Kidney glomerular epithelial cell (primary cell): ENCODE data around the gene GRIK5.
"Not testable (repeated sequence)": the region's sequence is repeated elsewhere in the genome, so short reads cannot be mapped to it uniquely, and the experiment has no call there.

Experiments used
- DNase-seq: peaks from one replicate; lab custom pipeline; 2025; lab: John Stamatoyannopoulos, UW

The GRIK5 gene

GRCh38 chr19:42010245-42011126 lies 59.5 kb downstream of the GRIK5 start:
- no peak for DNase-seq

- no peak for DNase-seq
Observed at GRCh38 chr19:42006569-42006968, 63.4 kb downstream of the GRIK5 start.

- DNase-seq = no peak
Observed at GRCh38 chr19:42005504-42005903, 64.5 kb downstream of the GRIK5 start.

- DNase-seq = no peak
Observed at GRCh38 chr19:42003506-42004294, 66.3 kb downstream of the GRIK5 start.

GRCh38 chr19:41999878-42000208 lies 70.2 kb downstream of the GRIK5 start:
- DNase-seq = no peak

- DNase-seq = no peak
Observed at GRCh38 chr19:41999071-41999877, 70.7 kb downstream of the GRIK5 start.

DNA sequence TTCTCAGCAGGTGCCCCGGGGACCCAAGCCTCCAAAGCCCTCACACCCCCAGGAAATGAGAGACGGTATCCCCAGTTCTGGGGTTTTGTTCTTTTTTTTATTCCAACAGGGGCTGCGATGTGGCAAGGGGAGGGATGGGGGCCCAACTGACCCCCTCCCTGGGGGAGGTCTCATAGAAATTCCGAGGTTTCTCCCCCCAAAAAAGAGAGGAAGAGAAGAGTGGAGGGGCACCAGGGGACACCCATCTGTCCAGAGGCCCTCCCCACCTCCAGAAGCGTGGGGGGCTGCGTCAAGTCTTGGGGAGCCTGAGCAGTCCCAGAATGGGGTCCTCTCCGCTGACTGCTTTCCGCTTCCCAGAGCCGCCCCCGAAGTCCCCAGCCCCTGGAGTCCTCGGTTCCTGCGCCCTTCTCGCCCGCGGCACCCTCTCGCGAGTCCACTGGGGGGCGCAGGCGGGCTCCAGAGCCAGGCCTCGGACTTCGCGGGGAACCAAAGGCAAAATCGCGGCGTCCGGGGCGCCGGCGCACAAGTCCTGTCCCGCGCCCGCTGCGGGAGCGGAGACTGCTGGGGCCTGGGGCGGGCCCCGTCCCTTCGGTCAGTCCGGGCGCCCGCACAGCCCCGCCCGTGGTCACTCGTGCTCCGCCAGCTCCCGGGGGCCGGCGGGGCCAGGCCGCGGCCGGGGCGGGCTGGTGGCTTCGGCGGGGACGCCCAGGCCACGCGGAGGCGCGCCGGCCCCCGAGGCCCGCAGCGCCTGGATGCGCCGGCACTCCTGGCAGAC lies 71.6 kb downstream of the GRIK5 start:
- DNase-seq = no peak

- DNase-seq = no peak
Observed at GRCh38 chr19:41997851-41998229, 72.2 kb downstream of the GRIK5 start.

DNA sequence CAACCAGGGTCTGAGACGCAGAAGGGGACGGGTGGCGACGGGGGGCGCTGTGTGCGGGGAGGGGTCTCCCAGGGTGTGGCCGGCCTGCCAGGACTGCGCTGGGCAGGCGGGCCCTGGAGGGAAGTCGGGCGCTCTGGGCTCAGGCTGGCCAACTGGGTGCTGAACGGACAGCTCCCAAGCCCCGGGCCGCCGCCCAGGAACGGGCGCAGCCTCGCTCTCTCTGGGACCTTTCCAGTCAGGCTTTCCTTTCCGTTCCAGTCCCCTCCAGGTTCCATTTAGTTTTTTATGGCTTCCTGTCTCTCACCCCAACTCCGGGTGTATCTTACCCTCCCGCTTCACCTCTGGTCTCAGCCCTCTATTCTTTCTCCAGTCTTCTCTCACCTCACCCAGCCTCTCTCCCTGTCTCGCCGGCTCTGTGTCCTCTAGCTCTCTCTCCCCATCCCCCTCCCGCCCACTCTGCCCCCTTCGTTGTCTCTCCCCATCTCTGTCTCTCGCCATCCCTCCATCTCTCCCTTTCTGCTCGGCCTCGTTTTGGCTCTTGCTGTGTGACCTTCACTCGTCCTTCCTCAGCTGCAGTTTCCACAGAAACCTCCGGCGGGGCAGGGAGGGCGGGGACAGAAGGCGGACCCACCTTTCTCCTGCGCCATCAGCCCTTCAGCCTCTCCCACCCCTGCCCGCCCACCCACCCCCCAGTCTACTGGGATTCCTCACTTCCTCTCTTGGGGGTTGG lies 72.7 kb downstream of the GRIK5 start:
- peak; percentile 6 for DNase-seq

GRCh38 chr19:41995959-41996797 lies 73.8 kb downstream of the GRIK5 start:
- no peak for DNase-seq

- no peak for DNase-seq
Observed at GRCh38 chr19:41994994-41995958, 74.7 kb downstream of the GRIK5 start.

DNA sequence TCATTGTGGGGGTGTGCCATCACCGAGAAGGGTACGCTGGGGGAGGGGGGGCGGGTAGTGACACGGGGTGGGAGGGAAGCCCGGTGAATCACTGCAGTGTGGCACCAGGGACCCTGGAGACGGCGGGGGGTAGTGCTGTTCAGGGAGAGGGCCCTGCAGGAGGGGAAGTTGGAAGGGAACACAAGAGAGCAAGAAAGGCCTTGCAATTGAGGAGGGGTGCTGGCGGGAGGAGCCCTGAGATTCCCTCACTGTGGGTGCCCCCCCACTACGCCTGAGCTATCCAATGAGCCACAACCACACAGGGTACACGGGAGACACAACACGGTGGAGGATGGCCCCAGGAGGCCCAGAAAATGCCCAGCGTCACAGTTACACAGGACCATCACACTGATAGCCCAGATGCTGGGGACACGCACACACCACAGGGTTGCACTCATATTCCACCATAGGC lies 75.5 kb downstream of the GRIK5 start:
- DNase-seq = no peak

- DNase-seq = no peak
Observed at GRCh38 chr19:41993612-41994483, 76.2 kb downstream of the GRIK5 start, which contains the start of gene ATP1A3. ATP1A3 (minus strand) TSS chr19:41994230; CDS start chr19:41994076, 154 bp downstream.

DNA sequence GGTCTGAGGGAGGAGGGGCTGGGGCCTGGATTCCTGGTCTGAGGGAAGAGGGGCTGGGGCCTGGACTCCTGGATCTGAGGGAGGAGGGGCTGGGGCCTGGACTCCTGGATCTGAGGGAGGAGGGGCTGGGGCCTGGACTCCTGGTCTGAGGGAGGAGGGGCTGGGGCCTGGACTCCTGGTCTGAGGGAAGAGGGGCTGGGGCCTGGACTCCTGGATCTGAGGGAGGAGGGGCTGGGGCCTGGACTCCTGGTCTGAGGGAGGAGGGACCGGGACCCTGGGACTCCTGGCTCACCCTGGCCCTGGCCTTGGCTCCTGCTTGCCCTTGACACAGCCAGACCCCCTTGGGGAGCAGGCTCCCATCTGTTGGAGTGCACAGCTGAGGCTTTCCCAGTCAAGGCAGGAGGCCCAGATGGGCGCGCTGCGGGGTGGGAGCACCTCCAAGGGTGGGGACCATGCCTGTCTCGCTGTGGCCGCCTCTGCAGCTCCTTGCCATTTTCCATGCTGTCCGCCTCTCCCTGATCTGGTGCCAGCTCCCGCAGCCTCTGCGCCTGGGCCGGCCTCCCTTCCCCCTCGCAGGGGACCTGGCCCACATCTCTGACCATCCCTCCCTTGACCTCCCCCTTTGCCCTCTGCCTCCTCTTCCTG lies 78.0 kb downstream of the GRIK5 start:
- DNase-seq = not testable (repeated sequence)

DNA sequence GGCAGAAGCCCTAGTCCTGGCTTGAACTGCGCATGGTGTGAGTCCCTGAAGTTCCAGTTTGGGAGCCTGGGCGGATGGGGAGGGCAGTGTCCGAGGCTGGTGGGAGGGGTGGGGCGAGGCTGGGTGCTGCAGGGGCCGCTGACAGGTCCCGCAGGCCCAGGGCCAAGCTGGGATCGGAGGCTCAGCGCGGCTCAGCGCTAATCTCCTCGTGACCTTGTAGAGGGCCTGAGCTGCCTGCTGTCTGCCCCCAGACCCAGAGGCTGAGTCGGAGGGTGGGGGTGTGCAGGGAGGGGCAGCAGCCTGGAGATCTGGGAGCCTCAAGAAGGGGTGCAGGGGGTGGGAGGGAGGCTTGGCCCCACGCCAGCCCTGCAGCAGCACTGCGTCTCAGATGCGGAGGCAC lies 79.0 kb downstream of the GRIK5 start:
- DNase-seq = no peak

GRCh38 chr19:41990615-41991014 lies 79.4 kb downstream of the GRIK5 start:
- no peak for DNase-seq

- no peak for DNase-seq
Observed at GRCh38 chr19:41990028-41990427, 80.0 kb downstream of the GRIK5 start.
